ENCODE measurements around the gene DDTL. TPM values are rescaled to one million over a fixed set of nuclear protein-coding genes. Genes with fewer than 3 reads are reported as not detected.

The DDTL gene
- total and polyA plus RNA-seq, 2 donors from 2014 or later, result 5.6 to 6.9 TPM

- Histone ChIP-seq H3K4me1 (ENCODE audit: control insufficient read depth in 2 of 3, insufficient read depth in 2 of 3, low read depth in 1 of 3, low read length in 3 of 3) (no peaks in the 10 kb centered on the region), H3K9me3 (ENCODE audit: control insufficient read depth in 2 of 3, insufficient read depth in 1 of 3, low read length in 3 of 3) (no peaks in the 10 kb centered on the region), H3K4me3 (ENCODE audit: low read length in 3 of 3) (no peak overlapping the region), H3K9ac (ENCODE audit: low read length in 3 of 3) (no peak overlapping the region), H3K36me3 (ENCODE audit: control insufficient read depth in 2 of 3, insufficient read depth in 3 of 3, low read length in 3 of 3) (no peaks in the 10 kb centered on the region), H3K27me3 (ENCODE audit: control insufficient read depth, insufficient read depth, low read length) (no peaks in the 10 kb centered on the region), H3K27ac (ENCODE audit: low read depth in 2 of 2, low read length in 2 of 2) (no peak overlapping the region)
- intact Hi-C loops (cut with DNase I), result no loop called here
- no peak for DNase-seq
- FAIRE-seq, result no peak
- no peak for TF ChIP-seq CTCF (IDR thresholded peaks at IDR 0.05; ENCODE audit: borderline replicate concordance, extremely low read depth, insufficient read depth)
Measured at GRCh38 chr22:24006207-24006913, 39.7 kb downstream of the DDTL start.

GRCh38 chr22:24006914-24007214 is 40.2 kb downstream of the DDTL start:
- intact Hi-C loops (cut with DNase I), result no loop called here
- Histone ChIP-seq H3K27me3 (ENCODE audit: control insufficient read depth, insufficient read depth, low read length) (no peaks in the 10 kb centered on the region), H3K9me3 (ENCODE audit: control insufficient read depth in 2 of 3, insufficient read depth in 1 of 3, low read length in 3 of 3) (no peaks in the 10 kb centered on the region), H3K4me1 (ENCODE audit: control insufficient read depth in 2 of 3, insufficient read depth in 2 of 3, low read depth in 1 of 3, low read length in 3 of 3) (peaks cover 0 to 2% (median 0%) of the 10 kb centered on the region in 3 donors), H3K27ac (ENCODE audit: low read depth in 2 of 2, low read length in 2 of 2) (no peak overlapping the region), H3K36me3 (ENCODE audit: control insufficient read depth in 2 of 3, insufficient read depth in 3 of 3, low read length in 3 of 3) (no peaks in the 10 kb centered on the region), H3K9ac (ENCODE audit: low read length in 3 of 3) (no peak overlapping the region), H3K4me3 (ENCODE audit: low read length in 3 of 3) (no peak overlapping the region)
- no peak for TF ChIP-seq CTCF (IDR thresholded peaks at IDR 0.05; ENCODE audit: borderline replicate concordance, extremely low read depth, insufficient read depth)
- no peak for DNase-seq
- no peak for FAIRE-seq

- no peak for TF ChIP-seq CTCF (IDR thresholded peaks at IDR 0.05; ENCODE audit: borderline replicate concordance, extremely low read depth, insufficient read depth)
- intact Hi-C loops (cut with DNase I), result no loop called here
Measured at GRCh38 chr22:24007253-24008021, 40.7 kb downstream of the DDTL start.

More at GRCh38 chr22:24007253-24008021, 40.7 kb downstream of the DDTL start:
- H3K27ac ChIP-seq (ENCODE audit: low read depth in 2 of 2, low read length in 2 of 2), result no peak overlapping the region
- no peaks in the 10 kb centered on the region for H3K36me3 ChIP-seq (ENCODE audit: control insufficient read depth in 2 of 3, insufficient read depth in 3 of 3, low read length in 3 of 3)
- H3K4me1 ChIP-seq (ENCODE audit: control insufficient read depth in 2 of 3, insufficient read depth in 2 of 3, low read depth in 1 of 3, low read length in 3 of 3), result peaks cover 0 to 4% (median 0%) of the 10 kb centered on the region in 3 donors
- no peak overlapping the region for H3K9ac ChIP-seq (ENCODE audit: low read length in 3 of 3)
- H3K9me3 ChIP-seq (ENCODE audit: control insufficient read depth in 2 of 3, insufficient read depth in 1 of 3, low read length in 3 of 3), result no peaks in the 10 kb centered on the region
- FAIRE-seq, result no peak
- H3K27me3 ChIP-seq (ENCODE audit: control insufficient read depth, insufficient read depth, low read length), result no peaks in the 10 kb centered on the region
- DNase-seq, result no peak
- H3K4me3 ChIP-seq (ENCODE audit: low read length in 3 of 3), result no peak overlapping the region
